ENCODE results near the gene MRPS14. TPM values are rescaled to one million over a fixed set of nuclear protein-coding genes. Genes with fewer than 3 reads are reported as not detected.

MRPS14 gene
- total and polyA plus RNA-seq, 12 donors = 10.8 to 53.1 (median 29.3) TPM

DNA sequence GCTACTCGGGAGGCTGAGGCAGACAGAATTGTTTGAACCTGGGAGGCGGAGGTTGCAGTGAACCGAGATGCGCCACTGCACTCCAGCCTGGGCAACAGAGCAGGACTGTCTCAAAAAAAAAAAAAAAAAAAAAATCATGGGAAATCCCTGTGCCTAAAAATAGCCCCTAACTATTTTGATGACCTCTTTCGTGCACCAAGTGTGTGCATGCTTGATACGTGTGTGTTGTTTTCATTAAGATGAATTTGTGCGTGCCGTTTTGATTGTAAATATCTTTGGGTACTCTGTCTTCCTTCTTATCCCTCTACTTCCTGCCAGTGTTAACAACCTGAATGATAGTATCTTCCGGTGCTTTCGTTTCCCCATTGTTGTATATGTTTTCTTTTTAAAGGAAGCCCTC is 13.7 kb downstream of the MRPS14 start:
- Histone ChIP-seq H3K27me3 (no peaks in the 10 kb centered on the region), H3K36me3 (replicated peaks in 1 of 2) (peaks cover 0 to 76% of the 10 kb centered on the region in 2 donors), H3K4me3 (no peak overlapping the region), H3K27ac (no peak overlapping the region), H3K9me3 (replicated peaks in 1 of 3) (no peaks in the 10 kb centered on the region), H3K4me1 (replicated peaks in 1 of 2) (no peaks in the 10 kb centered on the region)
- WGBS, 4 donors = 73 to 81% (median 78%) methylated on average over 10 of the region's 10 CpGs
- no peak for DNase-seq
- intact Hi-C loops (cut with DNase I) = no loop called here
- TF ChIP-seq POLR2A (IDR thresholded peaks at IDR 0.05) = no peak
- TF ChIP-seq, protein P1, sequence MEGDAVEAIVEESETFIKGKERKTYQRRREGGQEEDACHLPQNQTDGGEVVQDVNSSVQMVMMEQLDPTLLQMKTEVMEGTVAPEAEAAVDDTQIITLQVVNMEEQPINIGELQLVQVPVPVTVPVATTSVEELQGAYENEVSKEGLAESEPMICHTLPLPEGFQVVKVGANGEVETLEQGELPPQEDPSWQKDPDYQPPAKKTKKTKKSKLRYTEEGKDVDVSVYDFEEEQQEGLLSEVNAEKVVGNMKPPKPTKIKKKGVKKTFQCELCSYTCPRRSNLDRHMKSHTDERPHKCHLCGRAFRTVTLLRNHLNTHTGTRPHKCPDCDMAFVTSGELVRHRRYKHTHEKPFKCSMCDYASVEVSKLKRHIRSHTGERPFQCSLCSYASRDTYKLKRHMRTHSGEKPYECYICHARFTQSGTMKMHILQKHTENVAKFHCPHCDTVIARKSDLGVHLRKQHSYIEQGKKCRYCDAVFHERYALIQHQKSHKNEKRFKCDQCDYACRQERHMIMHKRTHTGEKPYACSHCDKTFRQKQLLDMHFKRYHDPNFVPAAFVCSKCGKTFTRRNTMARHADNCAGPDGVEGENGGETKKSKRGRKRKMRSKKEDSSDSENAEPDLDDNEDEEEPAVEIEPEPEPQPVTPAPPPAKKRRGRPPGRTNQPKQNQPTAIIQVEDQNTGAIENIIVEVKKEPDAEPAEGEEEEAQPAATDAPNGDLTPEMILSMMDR (IDR thresholded peaks at IDR 0.05) = no peak

DNA sequence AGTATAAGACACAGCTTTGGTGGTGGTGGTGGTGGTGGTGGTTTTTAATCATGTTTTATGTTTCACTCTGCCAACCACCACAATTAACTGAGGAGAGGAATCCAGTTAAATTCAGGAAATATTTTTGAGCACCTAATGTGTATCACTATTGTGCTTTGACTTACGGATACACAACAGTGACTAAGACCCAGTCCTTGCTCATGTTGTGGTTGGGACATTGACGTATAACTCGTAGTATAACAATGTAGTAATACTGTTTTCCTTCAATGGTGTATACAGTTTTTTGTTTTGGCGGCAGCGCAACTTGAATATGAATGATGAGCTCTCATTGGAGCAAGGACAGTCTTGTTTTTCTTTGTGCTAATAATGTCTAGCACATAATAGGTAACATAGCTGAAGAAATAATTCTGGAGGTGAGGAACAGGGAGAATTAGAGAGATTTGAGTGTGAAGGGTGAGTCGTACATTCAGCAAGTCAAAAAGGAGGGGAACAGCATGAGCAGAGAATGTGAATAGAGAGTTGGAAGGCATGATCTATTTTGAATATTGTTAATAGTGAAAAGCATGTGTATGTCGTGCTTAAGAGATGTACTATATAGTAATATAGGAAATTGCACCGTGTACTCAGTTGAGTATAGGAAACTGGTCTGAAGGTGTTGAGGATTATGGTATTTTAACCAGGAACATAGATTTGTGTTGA is 18.0 kb downstream of the MRPS14 start:
- TF ChIP-seq, protein P1 (IDR thresholded peaks at IDR 0.05) = no peak
- TF ChIP-seq POLR2A (IDR thresholded peaks at IDR 0.05) = no peak
- H3K9me3 ChIP-seq (replicated peaks in 1 of 3) = no peaks in the 10 kb centered on the region
- WGBS, 4 donors = 92 to 94% (median 93%) methylated on average over 8 of the region's 8 CpGs
- H3K36me3 ChIP-seq (replicated peaks in 1 of 2) = peaks cover 0 to 34% of the 10 kb centered on the region in 2 donors
- H3K4me1 ChIP-seq (replicated peaks in 1 of 2) = peaks cover 5 to 37% of the 10 kb centered on the region in 2 donors
- intact Hi-C loops (cut with DNase I) = no loop called here
- H3K27me3 ChIP-seq = no peaks in the 10 kb centered on the region
- H3K4me3 ChIP-seq = no peak overlapping the region
- no peak for DNase-seq
- H3K27ac ChIP-seq = no peak overlapping the region

DNA sequence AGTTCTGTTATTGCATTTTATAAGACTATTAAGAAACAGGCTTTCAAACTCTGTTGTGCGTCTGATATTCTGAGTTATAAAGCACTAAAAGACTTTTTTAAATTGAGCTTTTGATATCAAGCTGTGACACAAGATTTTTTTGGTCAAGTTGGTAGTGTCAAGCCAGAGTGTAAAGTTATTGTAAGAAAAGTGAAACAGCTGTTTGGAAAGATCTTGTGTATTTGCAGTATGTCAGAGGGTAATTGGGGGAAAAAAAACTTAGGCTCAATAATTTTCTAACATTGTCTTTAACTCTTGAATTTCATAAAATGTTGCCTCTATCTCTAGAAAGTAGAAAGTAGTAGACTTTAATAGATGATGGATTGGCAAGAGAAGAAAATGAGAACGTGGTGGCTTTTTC is 19.7 kb downstream of the MRPS14 start:
- Histone ChIP-seq H3K4me3 (no peak overlapping the region), H3K9me3 (replicated peaks in 1 of 3) (no peaks in the 10 kb centered on the region), H3K36me3 (replicated peaks in 1 of 2) (peaks cover 0 to 18% of the 10 kb centered on the region in 2 donors), H3K4me1 (replicated peaks in 1 of 2) (peaks cover 5 to 37% of the 10 kb centered on the region in 2 donors), H3K27ac (no peak overlapping the region), H3K27me3 (no peaks in the 10 kb centered on the region)
- TF ChIP-seq, protein P1 (IDR thresholded peaks at IDR 0.05) = no peak
- no peak for TF ChIP-seq POLR2A (IDR thresholded peaks at IDR 0.05)
- 64 to 73% (median 70%) methylated on average over 2 of the region's 2 CpGs for WGBS, 4 donors
- no peak for DNase-seq
- intact Hi-C loops (cut with DNase I) = no loop called here

DNA sequence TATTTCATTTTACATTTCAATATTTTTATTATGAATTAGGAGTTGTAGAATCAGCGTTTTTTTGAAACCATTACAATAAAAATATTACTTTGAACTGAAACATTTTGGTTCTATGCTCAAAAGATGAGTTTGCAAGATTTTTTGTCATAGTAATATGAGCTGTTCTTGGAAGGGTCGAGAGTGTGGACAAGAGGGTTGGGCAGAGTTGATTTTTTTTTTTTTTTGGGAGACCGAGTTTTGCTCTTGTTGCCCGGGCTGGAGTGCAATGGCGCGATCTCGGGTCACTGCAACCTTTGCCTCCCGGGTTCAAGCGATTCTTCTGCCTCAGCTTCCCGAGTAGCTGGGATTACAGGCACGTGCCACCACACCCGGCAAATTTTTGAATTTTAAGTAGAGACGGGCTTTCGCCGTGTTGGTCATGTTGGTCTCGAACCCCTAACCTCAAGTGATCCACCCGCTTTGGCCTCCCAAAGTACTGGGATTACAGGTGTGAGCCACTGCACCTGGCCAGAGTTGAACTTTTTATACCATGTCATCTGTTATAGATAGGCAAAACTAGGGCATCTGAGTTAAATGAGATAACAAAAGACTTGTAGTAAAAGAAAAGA is 20.2 kb downstream of the MRPS14 start:
- peaks cover 0 to 12% of the 10 kb centered on the region in 2 donors for H3K36me3 ChIP-seq (replicated peaks in 1 of 2)
- H3K27me3 ChIP-seq = no peaks in the 10 kb centered on the region
- 69 to 93% (median 86%) methylated on average over 15 to 17 of the region's 17 CpGs for WGBS, 4 donors
- no peak for DNase-seq
- H3K4me3 ChIP-seq = no peak overlapping the region
- TF ChIP-seq POLR2A (IDR thresholded peaks at IDR 0.05) = no peak
- TF ChIP-seq, protein P1 (IDR thresholded peaks at IDR 0.05) = no peak
- H3K9me3 ChIP-seq (replicated peaks in 1 of 3) = no peaks in the 10 kb centered on the region
- no peak overlapping the region for H3K27ac ChIP-seq
- H3K4me1 ChIP-seq (replicated peaks in 1 of 2) = peaks cover 5 to 37% of the 10 kb centered on the region in 2 donors
- intact Hi-C loops (cut with DNase I) = no loop called here

All from adrenal gland (tissue), 12 donors.